Bronchial epithelial cell (primary cell): ENCODE data around the gene GLYAT. TPM values are rescaled to one million over a fixed set of nuclear protein-coding genes. Genes with fewer than 3 reads are reported as not detected.
A peak's percentile ranks its signal among the peaks of the same experiment; 100 is the strongest.

Experiments used
- DNase-seq: peaks from one replicate; pipeline ENCODE4 v3.0.0-alpha.2; 2010; ENCODE audit warnings: low read depth
- FAIRE-seq: peaks from 2 replicates; lab custom pipeline; 2011; peaks lifted over from hg19 to GRCh38; lab: Jason Lieb, UNC
- H3K27me3 ChIP-seq: 2 replicates; pipeline ENCODE4 v1.5.1; 2011; ENCODE audit warnings: low read length; ENCODE audit not compliant: control insufficient read depth, insufficient read depth
- H3K36me3 ChIP-seq: 2 replicates; pipeline ENCODE4 v1.5.1; 2011; ENCODE audit warnings: low read length; ENCODE audit not compliant: control insufficient read depth, insufficient read depth
- H3K4me3 ChIP-seq: 2 replicates; pipeline ENCODE4 v1.5.1; 2011; ENCODE audit warnings: mild to moderate bottlenecking, low read depth, low read length, control low read depth
- total RNA-seq: library from RNA; depleted of rRNA; stranded (reverse); fragments of >200 nt; gene quantifications from 2 replicates; pipeline ENCODE4 v1.2.1, GENCODE V29; 2014
- TF ChIP-seq, protein P1 (sequence below): IDR thresholded peaks from 2 replicates; pipeline ENCODE4 v1.5.1; 2011; ENCODE audit warnings: mild to moderate bottlenecking, moderate library complexity, low read length, control low read depth, inconsistent platforms; ENCODE audit not compliant: insufficient read depth, severe bottlenecking

The GLYAT gene
- total RNA-seq, 1 donor from 2014 or later, result not detected

DNA sequence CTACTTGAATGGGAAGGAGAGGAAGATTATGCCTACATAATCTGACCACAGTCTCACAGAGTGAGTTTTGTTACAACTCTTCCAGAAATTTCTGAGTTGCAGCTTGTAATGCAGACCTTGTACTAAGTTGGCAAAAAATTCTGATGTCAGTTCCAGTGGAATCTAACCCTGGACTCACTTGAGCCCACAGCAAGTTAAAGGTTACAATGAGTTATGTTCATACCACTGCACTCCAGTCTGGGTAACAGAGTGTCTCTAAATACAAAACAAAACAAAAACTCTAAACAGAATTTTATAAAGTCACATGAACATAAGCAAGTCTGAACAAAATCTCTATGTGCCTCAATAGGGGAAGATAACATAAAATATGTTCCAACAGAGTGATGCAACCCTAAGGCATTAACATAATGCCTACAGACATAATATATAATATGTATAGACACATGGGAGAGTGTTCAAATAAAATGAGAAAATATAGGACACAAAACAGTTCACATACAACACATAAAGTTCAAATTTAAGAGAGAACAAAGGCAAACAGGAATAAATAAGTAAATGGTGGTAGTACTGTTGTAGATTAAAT is 1.1 kb downstream of the GLYAT start:
- Histone ChIP-seq H3K36me3 (no peaks in the 10 kb centered on the region), H3K4me3 (no peak overlapping the region), H3K27me3 (no peaks in the 10 kb centered on the region)
- FAIRE-seq (no peak), DNase-seq (peak; percentile 26)
- TF ChIP-seq, protein P1, sequence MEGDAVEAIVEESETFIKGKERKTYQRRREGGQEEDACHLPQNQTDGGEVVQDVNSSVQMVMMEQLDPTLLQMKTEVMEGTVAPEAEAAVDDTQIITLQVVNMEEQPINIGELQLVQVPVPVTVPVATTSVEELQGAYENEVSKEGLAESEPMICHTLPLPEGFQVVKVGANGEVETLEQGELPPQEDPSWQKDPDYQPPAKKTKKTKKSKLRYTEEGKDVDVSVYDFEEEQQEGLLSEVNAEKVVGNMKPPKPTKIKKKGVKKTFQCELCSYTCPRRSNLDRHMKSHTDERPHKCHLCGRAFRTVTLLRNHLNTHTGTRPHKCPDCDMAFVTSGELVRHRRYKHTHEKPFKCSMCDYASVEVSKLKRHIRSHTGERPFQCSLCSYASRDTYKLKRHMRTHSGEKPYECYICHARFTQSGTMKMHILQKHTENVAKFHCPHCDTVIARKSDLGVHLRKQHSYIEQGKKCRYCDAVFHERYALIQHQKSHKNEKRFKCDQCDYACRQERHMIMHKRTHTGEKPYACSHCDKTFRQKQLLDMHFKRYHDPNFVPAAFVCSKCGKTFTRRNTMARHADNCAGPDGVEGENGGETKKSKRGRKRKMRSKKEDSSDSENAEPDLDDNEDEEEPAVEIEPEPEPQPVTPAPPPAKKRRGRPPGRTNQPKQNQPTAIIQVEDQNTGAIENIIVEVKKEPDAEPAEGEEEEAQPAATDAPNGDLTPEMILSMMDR, result no peak

DNA sequence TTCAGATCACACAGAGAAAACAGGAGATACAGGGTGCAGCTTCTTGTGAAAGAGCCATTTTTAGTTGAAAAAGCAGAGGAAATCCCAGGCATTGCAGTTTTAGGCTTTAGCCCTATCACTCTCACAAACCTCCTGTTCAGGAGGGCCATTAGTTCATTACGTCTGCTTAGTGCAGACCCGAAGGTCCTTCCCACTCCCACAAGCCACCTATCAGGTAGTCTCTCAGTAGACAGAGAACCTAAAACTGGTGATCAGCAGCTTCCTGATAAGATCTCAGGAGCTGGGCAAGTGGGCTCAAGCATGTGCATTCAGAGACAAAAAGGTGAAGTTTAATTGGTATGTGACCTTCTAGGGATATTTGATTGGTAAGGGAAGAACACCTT is 4.3 kb downstream of the GLYAT start:
- TF ChIP-seq, protein P1, result no peak
- DNase-seq, result no peak
- FAIRE-seq, result peak; percentile 80

DNA sequence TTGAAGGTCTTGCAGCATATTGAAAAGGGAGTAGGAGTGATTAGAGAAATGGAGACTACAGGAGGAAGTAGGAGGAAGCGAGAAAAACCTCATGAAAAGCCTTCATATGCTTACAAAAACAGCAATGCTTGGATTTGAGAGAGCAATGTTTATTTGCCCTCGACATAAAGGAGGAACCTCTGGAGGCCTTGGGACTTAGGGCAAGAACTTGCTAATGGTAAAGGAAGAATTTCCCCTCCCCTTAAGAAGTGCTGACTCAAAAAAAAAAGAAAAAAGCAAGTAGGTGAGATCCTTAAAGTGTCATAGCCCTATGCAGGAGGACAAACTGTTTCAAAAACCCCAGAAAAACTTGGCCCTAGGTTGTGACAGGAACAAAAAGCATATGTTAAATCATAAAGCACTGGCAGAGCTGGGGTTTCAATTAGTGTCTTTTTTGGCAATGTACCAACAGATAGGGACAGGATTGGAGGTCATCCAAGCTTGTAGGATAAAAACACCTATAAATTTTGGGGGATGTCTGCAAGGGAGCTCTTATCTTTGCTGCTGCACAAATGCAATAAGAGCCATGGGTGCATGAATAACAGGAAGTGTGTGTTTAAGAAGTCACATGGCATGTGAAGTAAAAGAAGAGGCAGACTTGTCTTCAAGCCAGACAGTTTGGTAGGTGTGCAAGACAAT is 4.9 kb downstream of the GLYAT start:
- H3K36me3 ChIP-seq, result no peaks in the 10 kb centered on the region
- FAIRE-seq (no peak), DNase-seq (no peak)
- no peaks in the 10 kb centered on the region for H3K27me3 ChIP-seq
- no peak overlapping the region for H3K4me3 ChIP-seq
- TF ChIP-seq, protein P1, result no peak

More for the DNA sequence above, 4.3 kb downstream of the GLYAT start:
- Histone ChIP-seq H3K27me3 (no peaks in the 10 kb centered on the region), H3K4me3 (no peak overlapping the region), H3K36me3 (no peaks in the 10 kb centered on the region)

DNA sequence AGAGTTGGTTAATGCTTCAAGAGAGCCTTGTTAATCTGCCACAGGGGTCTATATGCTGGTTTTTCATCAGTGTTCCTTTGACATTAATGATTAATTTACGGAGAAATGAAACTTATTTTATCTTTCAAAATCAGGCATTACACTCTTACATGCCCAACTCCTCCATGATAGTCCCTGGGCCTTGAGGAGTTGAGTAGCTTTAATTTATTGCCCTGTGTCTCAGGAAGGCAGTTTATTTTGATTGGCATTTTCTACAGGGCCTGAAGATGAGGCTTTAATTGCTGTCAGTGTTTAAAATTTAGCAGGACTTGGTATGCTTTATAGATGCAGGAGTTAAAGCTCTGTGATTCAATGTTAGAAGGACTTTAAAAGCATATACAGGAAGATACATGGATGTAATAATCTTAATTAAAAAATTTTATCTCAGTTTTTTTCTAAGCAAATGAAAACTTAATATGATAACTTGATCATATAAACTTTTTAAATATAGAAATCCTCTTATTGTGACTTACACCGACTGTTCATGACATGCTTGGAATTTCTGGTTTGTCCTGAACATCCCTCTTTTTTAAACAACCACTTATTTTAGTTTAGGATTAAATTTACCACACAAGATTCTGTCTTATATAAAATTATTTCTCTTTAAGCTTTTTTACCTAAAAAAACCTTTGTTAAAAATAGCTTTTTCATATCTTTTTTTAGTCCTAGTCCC is 12.2 kb downstream of the GLYAT start:
- no peak for DNase-seq
- no peak for FAIRE-seq
- TF ChIP-seq, protein P1, result no peak

DNA sequence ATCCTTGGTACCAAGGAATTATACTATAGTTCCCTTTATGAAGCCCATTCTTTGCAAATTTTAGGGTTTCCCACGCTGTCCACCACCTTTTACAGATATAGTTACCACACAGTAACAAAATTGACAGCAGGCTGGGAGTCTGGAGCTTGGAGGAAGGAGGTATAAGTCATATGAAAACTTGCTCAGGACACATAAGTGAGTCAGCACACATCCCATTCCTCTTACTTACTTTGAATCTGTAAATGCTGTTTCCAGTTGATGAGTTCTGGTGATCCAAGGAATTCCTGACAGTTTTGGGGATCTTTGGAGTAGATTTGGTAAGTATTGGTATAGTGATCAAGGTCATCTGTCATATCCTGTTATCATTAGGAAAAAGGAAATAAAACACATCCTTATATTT is 19.2 kb downstream of the GLYAT start:
- Histone ChIP-seq H3K27me3 (no peaks in the 10 kb centered on the region), H3K4me3 (no peak overlapping the region), H3K36me3 (no peaks in the 10 kb centered on the region)
- peak; percentile 12 for DNase-seq
- no peak for FAIRE-seq
- TF ChIP-seq, protein P1, result no peak

More for the DNA sequence above, 12.2 kb downstream of the GLYAT start:
- Histone ChIP-seq H3K4me3 (no peak overlapping the region), H3K27me3 (no peaks in the 10 kb centered on the region), H3K36me3 (no peaks in the 10 kb centered on the region)
